A673 (cell line): ENCODE measurements around the gene WIPF3.

Source experiments
- EZH2 ChIP-seq: fragments of 200-600 bp; sonication (generic); IDR thresholded peaks from 2 replicates; pipeline ENCODE4 v1.6.1; 2017; ENCODE audit warnings: borderline replicate concordance, low read depth, mild to moderate bottlenecking, mixed read lengths, antibody characterized with exemption, low read length; ENCODE audit not compliant: poor library complexity, severe bottlenecking
- TF ChIP-seq, protein P1 (sequence below): fragments of 300-800, 200-600 bp; sonication (generic); conservative IDR thresholded peaks from 2 replicates; pipeline ENCODE4 v1.5.1; 2017; ENCODE audit warnings: low read depth, mild to moderate bottlenecking, antibody characterized with exemption, low read length, moderate library complexity, mixed read lengths

DNA sequence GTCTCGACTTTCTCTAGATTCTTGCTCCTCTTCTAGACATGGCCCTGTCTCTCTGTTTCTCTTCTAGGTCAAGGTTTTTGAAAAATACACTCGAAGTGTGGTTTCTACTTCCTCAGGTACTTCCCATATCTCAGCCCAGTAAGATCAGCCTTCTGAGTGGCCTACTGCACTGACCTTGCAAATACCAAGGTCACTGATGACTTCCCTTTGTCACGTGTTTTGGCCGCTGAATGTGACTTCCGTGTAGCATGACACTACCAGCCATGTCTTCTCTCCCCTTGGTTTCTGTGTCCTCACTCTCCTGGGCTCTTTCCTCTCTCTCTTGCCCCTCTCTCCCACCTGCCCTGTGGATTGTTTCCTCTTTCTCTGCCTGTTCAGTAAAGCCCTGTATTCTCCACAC, 7.9 kb upstream of the WIPF3 start:
- TF ChIP-seq EZH2: no peak
- TF ChIP-seq, protein P1, sequence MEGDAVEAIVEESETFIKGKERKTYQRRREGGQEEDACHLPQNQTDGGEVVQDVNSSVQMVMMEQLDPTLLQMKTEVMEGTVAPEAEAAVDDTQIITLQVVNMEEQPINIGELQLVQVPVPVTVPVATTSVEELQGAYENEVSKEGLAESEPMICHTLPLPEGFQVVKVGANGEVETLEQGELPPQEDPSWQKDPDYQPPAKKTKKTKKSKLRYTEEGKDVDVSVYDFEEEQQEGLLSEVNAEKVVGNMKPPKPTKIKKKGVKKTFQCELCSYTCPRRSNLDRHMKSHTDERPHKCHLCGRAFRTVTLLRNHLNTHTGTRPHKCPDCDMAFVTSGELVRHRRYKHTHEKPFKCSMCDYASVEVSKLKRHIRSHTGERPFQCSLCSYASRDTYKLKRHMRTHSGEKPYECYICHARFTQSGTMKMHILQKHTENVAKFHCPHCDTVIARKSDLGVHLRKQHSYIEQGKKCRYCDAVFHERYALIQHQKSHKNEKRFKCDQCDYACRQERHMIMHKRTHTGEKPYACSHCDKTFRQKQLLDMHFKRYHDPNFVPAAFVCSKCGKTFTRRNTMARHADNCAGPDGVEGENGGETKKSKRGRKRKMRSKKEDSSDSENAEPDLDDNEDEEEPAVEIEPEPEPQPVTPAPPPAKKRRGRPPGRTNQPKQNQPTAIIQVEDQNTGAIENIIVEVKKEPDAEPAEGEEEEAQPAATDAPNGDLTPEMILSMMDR: no peak
